Choroid plexus epithelial cell (primary cell): ENCODE results near the gene ANKS6.

ENCODE experiments used
- DNase-seq: peaks from one replicate; pipeline ENCODE4 v3.0.0-alpha.2; 2010; ENCODE audit warnings: low read depth
- H3K4me3 ChIP-seq: 2 replicates; pipeline ENCODE4 v1.5.1; 2011; ENCODE audit warnings: low read depth, mild to moderate bottlenecking, control low read depth, low read length, moderate library complexity
- CTCF ChIP-seq: conservative IDR thresholded peaks from 2 replicates; pipeline ENCODE4 v1.5.1; 2011; ENCODE audit warnings: low read depth, mild to moderate bottlenecking, control low read depth, inconsistent platforms, low read length, moderate library complexity

Gene ANKS6

GRCh38 chr9:98818764-98819163 is 22.4 kb upstream of the ANKS6 start:
- no peak for DNase-seq
- no peak for TF ChIP-seq CTCF

DNA sequence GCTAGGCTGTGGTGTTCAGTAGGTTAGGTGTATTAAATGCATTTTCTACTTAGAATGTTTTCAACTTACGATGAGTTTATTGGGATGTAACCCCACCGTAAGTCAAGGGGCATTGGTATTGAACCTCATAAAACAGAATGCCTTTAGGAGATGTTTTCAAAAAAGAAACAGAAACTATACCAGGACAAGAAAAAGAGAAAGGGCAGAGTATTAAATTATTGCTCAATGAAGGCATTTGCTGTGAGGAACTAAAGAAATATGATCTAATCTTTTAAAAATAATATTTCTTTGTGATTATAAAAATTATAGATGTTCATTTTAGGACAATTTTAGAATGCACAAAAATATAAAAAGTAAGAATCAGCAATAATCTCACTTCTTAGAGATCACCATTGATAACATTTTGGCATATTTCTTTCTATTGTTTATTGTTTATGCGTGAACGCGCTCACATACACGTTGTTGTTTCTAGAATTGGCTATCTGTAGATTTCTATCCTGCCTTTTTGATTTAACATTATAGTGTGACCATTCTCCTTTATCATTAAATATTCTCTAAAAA is 19.1 kb upstream of the ANKS6 start:
- DNase-seq: no peak
- H3K4me3 ChIP-seq: no peak overlapping the region
- no peak for TF ChIP-seq CTCF

More at GRCh38 chr9:98818764-98819163, 22.4 kb upstream of the ANKS6 start:
- H3K4me3 ChIP-seq: no peak overlapping the region

DNA sequence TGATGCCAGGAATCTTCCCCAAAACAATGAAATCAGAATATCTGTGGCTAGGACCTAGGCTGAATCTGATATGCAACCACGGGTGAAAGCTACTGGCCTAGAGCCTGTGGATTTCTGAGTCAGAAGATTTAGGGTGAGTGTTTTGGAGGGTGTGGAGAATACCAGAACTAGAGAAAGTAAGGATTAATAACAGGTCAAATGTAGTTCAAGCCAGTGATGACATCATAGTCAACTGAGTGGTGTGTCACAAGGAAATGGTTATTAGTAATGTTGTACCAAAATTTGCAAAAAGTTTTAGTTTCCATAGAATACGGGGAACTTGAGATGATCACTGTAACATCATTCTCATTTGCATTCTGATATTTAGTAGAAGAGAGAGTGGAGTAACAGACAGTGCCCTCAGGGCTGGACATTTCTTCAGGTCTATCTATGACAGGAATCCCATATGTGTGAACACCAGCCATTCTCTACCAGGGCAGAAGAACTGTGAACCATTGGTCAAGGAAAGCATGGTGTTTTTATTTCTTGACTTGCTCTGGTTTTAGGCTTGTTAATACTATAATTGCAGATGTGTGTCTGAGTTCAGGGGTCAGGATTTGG is 14.8 kb upstream of the ANKS6 start:
- no peak for TF ChIP-seq CTCF
- no peak overlapping the region for H3K4me3 ChIP-seq
- peak; percentile 87 for DNase-seq

GRCh38 chr9:98810102-98810842 is 13.9 kb upstream of the ANKS6 start:
- no peak for DNase-seq
- H3K4me3 ChIP-seq: no peak overlapping the region
- no peak for TF ChIP-seq CTCF

DNA sequence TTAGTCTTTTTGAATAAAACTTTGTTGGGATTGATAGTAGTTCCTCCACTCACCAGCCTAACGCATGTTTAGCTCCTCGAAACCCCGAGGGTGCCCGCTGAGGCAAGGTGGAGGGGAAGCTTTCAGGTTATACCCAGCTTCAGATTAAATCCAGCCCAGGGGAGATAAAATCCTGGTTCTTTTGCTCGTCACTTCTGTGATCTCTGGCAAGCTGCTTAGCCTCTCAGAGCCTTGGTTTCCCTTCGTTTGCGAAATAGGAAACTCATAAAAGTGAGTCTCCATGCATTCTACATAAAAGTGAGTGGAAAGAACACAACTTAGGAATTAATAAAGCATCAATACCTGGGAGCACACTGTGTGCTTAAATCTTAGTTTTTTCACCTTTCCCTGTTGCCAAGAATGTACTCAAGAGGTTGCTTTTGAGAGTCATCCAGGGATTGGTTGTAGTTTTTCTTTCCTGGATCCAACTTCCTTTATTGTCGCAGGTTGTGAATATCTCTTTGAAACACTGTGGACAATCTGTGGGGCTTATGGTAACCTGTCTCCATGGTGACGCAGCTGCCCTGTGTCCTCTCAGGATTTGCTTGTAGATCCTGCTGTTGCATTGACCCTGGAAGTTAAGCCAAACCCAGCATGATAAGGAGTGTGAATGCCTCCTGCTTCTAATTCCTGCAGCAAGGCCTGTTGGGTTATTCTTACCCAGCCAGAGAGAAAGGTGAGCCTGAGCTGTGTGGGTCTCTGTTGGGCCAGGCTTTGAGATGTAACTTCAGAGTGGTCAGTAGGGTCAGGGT is 13.2 kb upstream of the ANKS6 start:
- TF ChIP-seq CTCF: no peak
- peak; percentile 41 for DNase-seq

GRCh38 chr9:98808875-98809274 is 12.5 kb upstream of the ANKS6 start:
- DNase-seq: no peak
- H3K4me3 ChIP-seq: no peak overlapping the region
- no peak for TF ChIP-seq CTCF

More for the DNA sequence above, 13.2 kb upstream of the ANKS6 start:
- H3K4me3 ChIP-seq: no peak overlapping the region
